ENCODE measurements around the gene ATXN7L1. TPM values are rescaled to one million over a fixed set of nuclear protein-coding genes. Genes with fewer than 3 reads are reported as not detected.

Gene ATXN7L1
- total and polyA plus RNA-seq, 2 of the 4 experiments (the other 2 are of a cell fraction): 3.5 to 4.3 TPM

DNA sequence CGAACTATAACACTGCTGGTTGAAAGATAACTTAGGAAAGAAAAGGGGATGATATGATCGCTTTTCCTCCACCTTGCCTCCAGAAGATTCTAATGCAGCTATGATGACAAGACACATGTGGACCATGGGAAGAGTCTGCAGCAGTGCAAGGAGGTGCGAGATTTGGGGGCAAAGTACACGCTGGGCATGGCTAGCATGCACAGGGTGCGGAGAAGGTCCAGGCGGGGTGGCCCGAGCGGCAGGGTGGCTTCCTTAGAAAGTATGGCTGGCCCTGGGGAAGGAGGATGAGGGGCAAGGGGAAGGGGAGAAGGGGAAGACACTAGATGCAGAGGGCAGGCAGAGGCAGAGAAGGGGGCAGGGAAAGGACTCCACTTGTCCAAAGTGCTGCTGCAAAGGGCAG is 15.6 kb downstream of the ATXN7L1 start:
- H3K36me3 ChIP-seq (ENCODE audit: control insufficient read depth, insufficient read depth, low read length): no peaks in the 10 kb centered on the region
- CTCF ChIA-PET: no interaction called here

More for the DNA sequence above, 15.6 kb downstream of the ATXN7L1 start:
- intact Hi-C loops (cut with micrococcal nuclease) (no loop called here), in situ Hi-C loops (cut with MboI; ENCODE audit: low sequenced_read_pairs) (no loop called here), dilution Hi-C loops (cut with HindIII; ENCODE audit: low sequenced_read_pairs, unreplicated experiment) (no loop called here)
- no peak overlapping the region for H2BK20ac ChIP-seq (ENCODE audit: low read depth, low read length)
- no peak overlapping the region for H3K4me2 ChIP-seq (ENCODE audit: low read depth, low read length)
- peaks cover 6% of the 10 kb centered on the region; the same call in 1 of the 2 replicates for H3K9me1 ChIP-seq (ENCODE audit: insufficient read depth, low read length)
- no peak for DNase-seq
- H3K14ac ChIP-seq (replicated peaks; ENCODE audit: low read depth, low read length): no peak overlapping the region
- no TSS peak for BruUV-seq (replicated peaks)
- H3K18ac ChIP-seq (ENCODE audit: low read depth, low read length): no peak overlapping the region
- no peak overlapping the region for H2AK9ac ChIP-seq (replicated peaks; ENCODE audit: low read depth, low read length, poor library complexity)
- no peak overlapping the region for H3K23ac ChIP-seq (ENCODE audit: low read depth, low read length)
- WGBS, 2 experiments (ENCODE audit: extremely low coverage in 2 of 2, insufficient read length in 1 of 2): 83% methylated on average over 1 of the region's 8 CpGs; no CpG with 5 or more reads in 1 of the 2 experiments
- no peak overlapping the region for H4K91ac ChIP-seq (ENCODE audit: insufficient read depth, low read depth, low read length)
- no peak overlapping the region for H2AFZ ChIP-seq (replicated peaks; ENCODE audit: low read length, poor library complexity)
- H4K8ac ChIP-seq (ENCODE audit: low read depth in 2 of 2, low read length in 2 of 2): no peak overlapping the region
- no peak overlapping the region for H2BK120ac ChIP-seq (ENCODE audit: low read depth, low read length)
- POLR2A ChIA-PET (ENCODE audit: unreplicated experiment): no interaction called here
- H3K4me3 ChIP-seq (ENCODE audit: insufficient read depth, low read depth, low read length): no peak overlapping the region
- H3K9ac ChIP-seq (ENCODE audit: low read depth, low read length): no peak overlapping the region
- H2AK5ac ChIP-seq (ENCODE audit: low read depth, low read length): no peak overlapping the region
- H4K5ac ChIP-seq (ENCODE audit: low read depth, low read length): no peak overlapping the region
- no peak for ATAC-seq (ENCODE audit: low read depth)
- peaks cover 4 to 18% of the 10 kb centered on the region in 2 experiments; a peak in 3 of 4 replicates for H3K79me1 ChIP-seq (ENCODE audit: low read depth in 1 of 2, low read length in 2 of 2)
- no peak overlapping the region for H3K27ac ChIP-seq (ENCODE audit: insufficient read depth, low read length)
- no peak overlapping the region for H3K56ac ChIP-seq (ENCODE audit: extremely low read depth, insufficient read depth, low read length)
- H3K4ac ChIP-seq (ENCODE audit: low read depth, low read length): no peak overlapping the region
- H2BK15ac ChIP-seq (ENCODE audit: low read depth, low read length): no peak overlapping the region
- TF ChIP-seq SMC3 (IDR thresholded peaks at IDR 0.05; ENCODE audit: low read depth, low read length) (no peak), CTCF (conservative IDR thresholded peaks at IDR 0.05; ENCODE audit: low read depth, low read length) (no peak), BHLHE40 (IDR thresholded peaks at IDR 0.05; ENCODE audit: low read depth, low read length) (no peak), MAFK (IDR thresholded peaks at IDR 0.05; ENCODE audit: low read depth, low read length) (no peak), USF2 (IDR thresholded peaks at IDR 0.05; ENCODE audit: low read depth, low read length) (no peak), FOS (IDR thresholded peaks at IDR 0.05; ENCODE audit: low read depth, low read length) (no peak), RAD21 (IDR thresholded peaks at IDR 0.05; ENCODE audit: low read length) (no peak)
- TF ChIP-seq, protein P1, sequence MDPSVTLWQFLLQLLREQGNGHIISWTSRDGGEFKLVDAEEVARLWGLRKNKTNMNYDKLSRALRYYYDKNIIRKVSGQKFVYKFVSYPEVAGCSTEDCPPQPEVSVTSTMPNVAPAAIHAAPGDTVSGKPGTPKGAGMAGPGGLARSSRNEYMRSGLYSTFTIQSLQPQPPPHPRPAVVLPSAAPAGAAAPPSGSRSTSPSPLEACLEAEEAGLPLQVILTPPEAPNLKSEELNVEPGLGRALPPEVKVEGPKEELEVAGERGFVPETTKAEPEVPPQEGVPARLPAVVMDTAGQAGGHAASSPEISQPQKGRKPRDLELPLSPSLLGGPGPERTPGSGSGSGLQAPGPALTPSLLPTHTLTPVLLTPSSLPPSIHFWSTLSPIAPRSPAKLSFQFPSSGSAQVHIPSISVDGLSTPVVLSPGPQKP (IDR thresholded peaks at IDR 0.05; ENCODE audit: borderline replicate concordance, low read depth, low read length): no peak
- no peaks in the 10 kb centered on the region for H3K27me3 ChIP-seq (ENCODE audit: control insufficient read depth, insufficient read depth, low read length)
- no peak overlapping the region for H2BK5ac ChIP-seq (ENCODE audit: low read depth, low read length, poor library complexity, severe bottlenecking)
- H4K20me1 ChIP-seq (ENCODE audit: insufficient read depth, low read length): peaks cover 18% of the 10 kb centered on the region
- no peaks in the 10 kb centered on the region for H3K9me3 ChIP-seq (ENCODE audit: control insufficient read depth, insufficient read depth, low read length)
- no peaks in the 10 kb centered on the region for H3K4me1 ChIP-seq (ENCODE audit: control insufficient read depth, insufficient read depth, low read length)

Measured in IMR-90 (cell line).